Lung (tissue), 12 donors: Measurements from ENCODE around the gene EBLN1. TPM values are rescaled to one million over a fixed set of nuclear protein-coding genes. Genes with fewer than 3 reads are reported as not detected.

Experiments
- ATAC-seq: fragments of 200-7000 bp; cut with Tn5 transposase; one replicate; pipeline ENCODE4 v1.9.1; 2020; ENCODE audit warnings: moderate number of reproducible peaks; ENCODE audit not compliant: insufficient read depth, low FRiP score
- DNase-seq, 3 donors: peaks; one replicate each; pipeline ENCODE4 v3.0.0-alpha.2; 2013 to 2017
- H3K27ac ChIP-seq, 2 donors: one replicate each; pipeline ENCODE4 v1.5.1; 2013; ENCODE audit warnings: mild to moderate bottlenecking in 2 of 2, moderate library complexity in 2 of 2, control low read depth in 1 of 2, inconsistent platforms in 1 of 2, low read depth in 1 of 2, low read length in 1 of 2
- H3K27me3 ChIP-seq, 3 donors: one replicate each; pipeline ENCODE4 v1.5.1; 2013; ENCODE audit warnings: low read length in 2 of 3; ENCODE audit not compliant: control insufficient read depth in 3 of 3, insufficient read depth in 3 of 3
- H3K36me3 ChIP-seq, 4 donors: one replicate each; pipeline ENCODE4 v1.5.1; 2013; ENCODE audit warnings: low read length in 4 of 4, mild to moderate bottlenecking in 1 of 4, moderate library complexity in 1 of 4; ENCODE audit not compliant: control insufficient read depth in 4 of 4, insufficient read depth in 4 of 4
- H3K4me1 ChIP-seq, 5 donors: one replicate each; pipeline ENCODE4 v1.5.1; 2013; ENCODE audit warnings: low read length in 5 of 5, mild to moderate bottlenecking in 2 of 5, moderate library complexity in 1 of 5; ENCODE audit not compliant: control insufficient read depth in 5 of 5, insufficient read depth in 5 of 5
- H3K4me3 ChIP-seq: one replicate; pipeline ENCODE4 v1.5.1; 2013; ENCODE audit warnings: mild to moderate bottlenecking, control low read depth, moderate library complexity
- H3K9ac ChIP-seq, 2 donors: one replicate each; pipeline ENCODE4 v1.5.1; 2013; ENCODE audit warnings: low read length in 2 of 2, control low read depth in 1 of 2; ENCODE audit not compliant: insufficient read depth in 1 of 2
- H3K9me3 ChIP-seq, 4 donors: one replicate each; pipeline ENCODE4 v1.5.1; 2013; ENCODE audit warnings: low read length in 3 of 4, mild to moderate bottlenecking in 1 of 4, moderate library complexity in 1 of 4; ENCODE audit not compliant: control insufficient read depth in 4 of 4, insufficient read depth in 3 of 4
- WGBS, 2 donors: extraction: QIAGEN DNeasy Blood & Tissue Kit; methylation state at CpG; one replicate each; pipeline ENCODE4 v1.1.7; 2013; 5-methylcytosine and 5-hydroxymethylcytosine counted together
- polyA plus RNA-seq, 2 donors: library from polyadenylated mRNA; stranded (reverse); fragments of 200-250 nt; gene quantifications; one replicate each; pipeline ENCODE4 v1.2.1, GENCODE V29; 2013
- total RNA-seq, 2 donors: library from RNA; depleted of rRNA in 1 of 2; stranded (reverse); fragments of >200 nt in 1 of 2; gene quantifications; one replicate each; pipeline ENCODE4 v1.2.1, GENCODE V29; 2014 to 2021
- TF ChIP-seq, protein P1 (sequence below): IDR thresholded peaks from 2 replicates; pipeline ENCODE4 v1.5.1; 2012; ENCODE audit warnings: mild to moderate bottlenecking; ENCODE audit errors: control extremely low read depth, extremely low read depth
- donor health status: control.
- donor health status: control.
- donor health status: Bipolar disorder and iron deficiency.
- donor health status: healthy.
- donor health status: DM: yes; HTN: yes; CAD: no.

Gene EBLN1
- total and polyA plus RNA-seq, 4 donors: not detected

DNA sequence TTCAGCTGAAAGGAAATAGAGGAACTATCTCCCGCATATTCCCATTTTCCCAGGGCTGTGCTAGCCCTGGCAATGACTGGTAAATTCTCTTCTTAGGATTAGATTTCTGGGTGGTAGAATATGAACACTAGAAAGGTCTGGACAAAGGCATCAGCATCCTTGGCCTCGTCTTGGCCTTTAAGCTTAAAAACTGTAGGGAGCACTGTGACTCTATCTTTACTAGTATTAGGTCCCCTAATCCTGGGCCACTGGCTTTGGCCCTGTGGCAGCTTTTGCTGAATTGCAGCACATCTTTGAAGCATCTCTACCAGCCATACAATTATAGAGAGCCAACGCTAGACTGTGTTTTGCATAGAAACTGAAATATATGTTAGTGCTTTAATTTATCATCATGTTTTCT is 41.5 kb upstream of the EBLN1 start:
- no peaks in the 10 kb centered on the region for H3K36me3 ChIP-seq
- no peaks in the 10 kb centered on the region for H3K4me1 ChIP-seq
- TF ChIP-seq, protein P1, sequence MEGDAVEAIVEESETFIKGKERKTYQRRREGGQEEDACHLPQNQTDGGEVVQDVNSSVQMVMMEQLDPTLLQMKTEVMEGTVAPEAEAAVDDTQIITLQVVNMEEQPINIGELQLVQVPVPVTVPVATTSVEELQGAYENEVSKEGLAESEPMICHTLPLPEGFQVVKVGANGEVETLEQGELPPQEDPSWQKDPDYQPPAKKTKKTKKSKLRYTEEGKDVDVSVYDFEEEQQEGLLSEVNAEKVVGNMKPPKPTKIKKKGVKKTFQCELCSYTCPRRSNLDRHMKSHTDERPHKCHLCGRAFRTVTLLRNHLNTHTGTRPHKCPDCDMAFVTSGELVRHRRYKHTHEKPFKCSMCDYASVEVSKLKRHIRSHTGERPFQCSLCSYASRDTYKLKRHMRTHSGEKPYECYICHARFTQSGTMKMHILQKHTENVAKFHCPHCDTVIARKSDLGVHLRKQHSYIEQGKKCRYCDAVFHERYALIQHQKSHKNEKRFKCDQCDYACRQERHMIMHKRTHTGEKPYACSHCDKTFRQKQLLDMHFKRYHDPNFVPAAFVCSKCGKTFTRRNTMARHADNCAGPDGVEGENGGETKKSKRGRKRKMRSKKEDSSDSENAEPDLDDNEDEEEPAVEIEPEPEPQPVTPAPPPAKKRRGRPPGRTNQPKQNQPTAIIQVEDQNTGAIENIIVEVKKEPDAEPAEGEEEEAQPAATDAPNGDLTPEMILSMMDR: no peak
- no peak overlapping the region for H3K4me3 ChIP-seq
- H3K27me3 ChIP-seq: peaks cover 0 to 43% (median 38%) of the 10 kb centered on the region in 3 donors
- no peak overlapping the region for H3K9ac ChIP-seq
- WGBS, 2 donors: 82 to 91% methylated on average over 3 of the region's 3 CpGs
- no peaks in the 10 kb centered on the region for H3K9me3 ChIP-seq
- ATAC-seq (no peak), DNase-seq (peak in 2 of 3 donors; percentile 24 to 29)
- no peak overlapping the region for H3K27ac ChIP-seq

DNA sequence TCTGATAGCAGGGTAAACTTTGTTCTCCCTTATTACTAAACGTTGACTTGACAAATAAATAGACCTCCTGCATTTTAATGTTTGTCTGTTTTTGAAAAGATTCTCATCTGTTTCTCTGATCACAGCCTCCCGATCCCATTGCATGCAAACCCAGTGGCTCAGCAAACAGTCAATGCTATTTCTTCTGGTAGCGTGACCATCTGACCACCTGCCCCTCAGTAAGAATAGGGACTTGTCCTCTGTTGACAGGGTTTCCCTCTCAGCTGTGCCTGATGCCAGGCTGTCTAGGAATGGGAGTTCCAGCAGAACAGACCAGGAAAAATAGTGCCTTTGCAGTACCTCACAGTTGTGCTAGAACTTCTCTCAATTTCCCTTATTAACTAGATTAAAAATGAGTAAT is 40.7 kb upstream of the EBLN1 start:
- H3K27me3 ChIP-seq: peaks cover 0 to 49% (median 43%) of the 10 kb centered on the region in 3 donors
- no peak overlapping the region for H3K9ac ChIP-seq
- no peaks in the 10 kb centered on the region for H3K9me3 ChIP-seq
- TF ChIP-seq, protein P1: no peak
- WGBS, 2 donors: 66 to 78% methylated on average over 3 of the region's 3 CpGs
- no peak overlapping the region for H3K4me3 ChIP-seq
- no peak overlapping the region for H3K27ac ChIP-seq
- peaks cover 0 to under 1% (median 0%) of the 10 kb centered on the region in 5 donors for H3K4me1 ChIP-seq
- ATAC-seq (no peak), DNase-seq (no peak)
- no peaks in the 10 kb centered on the region for H3K36me3 ChIP-seq

DNA sequence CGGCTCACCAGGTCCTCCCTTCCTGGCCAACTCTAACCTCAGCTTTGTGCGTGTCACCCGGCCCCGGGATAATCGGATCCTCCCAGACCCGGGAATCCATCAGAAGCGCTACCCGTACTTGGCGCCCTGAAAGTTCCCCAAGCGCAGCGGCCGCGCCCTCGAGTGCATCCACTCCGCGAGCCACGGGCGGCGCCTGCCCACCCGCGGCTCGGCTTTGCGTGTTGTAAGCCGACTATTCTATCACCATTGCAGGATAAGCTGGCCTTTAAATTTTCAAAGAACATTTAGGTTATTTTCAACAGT is 35.7 kb upstream of the EBLN1 start:
- TF ChIP-seq, protein P1: no peak

More for the DNA sequence above, 35.7 kb upstream of the EBLN1 start:
- H3K36me3 ChIP-seq: no peaks in the 10 kb centered on the region
- WGBS, 2 donors: 17 to 28% methylated on average over 24 of the region's 24 CpGs
- ATAC-seq (peak; percentile 23), DNase-seq (peak in 2 of 3 donors; percentile 29 to 48)
- no peaks in the 10 kb centered on the region for H3K9me3 ChIP-seq
- peaks cover 0 to 47% (median 40%) of the 10 kb centered on the region in 3 donors for H3K27me3 ChIP-seq
- peak overlapping the region; percentile 85 to 92 for H3K27ac ChIP-seq
- H3K9ac ChIP-seq: no peak overlapping the region
- peaks cover 0 to 5% (median 0%) of the 10 kb centered on the region in 5 donors for H3K4me1 ChIP-seq
- peak overlapping the region; percentile 69 for H3K4me3 ChIP-seq
